ENCODE data around the gene MFAP3L. TPM values are rescaled to one million over a fixed set of nuclear protein-coding genes. Genes with fewer than 3 reads are reported as not detected.

MFAP3L gene
- total RNA-seq, 1 experiment from 2014 or later = 0.47 TPM

GRCh38 chr4:169987327-169988228, 38.6 kb downstream of the MFAP3L start:
- Histone ChIP-seq H3K36me3 (ENCODE audit: low read depth, low read length) (no peaks in the 10 kb centered on the region), H3K27me3 (ENCODE audit: low read length) (peaks cover 77% of the 10 kb centered on the region), H3K79me2 (ENCODE audit: low read length) (no peaks in the 10 kb centered on the region), H3K9me3 (ENCODE audit: low read length) (no peaks in the 10 kb centered on the region), H3K9me2 (replicated peaks; ENCODE audit: low read length) (no peaks in the 10 kb centered on the region), H3F3A (ENCODE audit: low read length, unreplicated experiment) (no peaks in the 10 kb centered on the region), H3K27ac (ENCODE audit: low read length) (no peak overlapping the region), H3K4me2 (ENCODE audit: low read length) (no peak overlapping the region), H4K20me1 (ENCODE audit: low read length) (no peaks in the 10 kb centered on the region), H3K9ac (ENCODE audit: low read length) (no peak overlapping the region), H3K4me3 (ENCODE audit: low read length) (no peak overlapping the region), H2AFZ (ENCODE audit: low read length) (no peak overlapping the region), H3K4me1 (ENCODE audit: insufficient read depth, low read length) (no peaks in the 10 kb centered on the region)
- ChIA-PET CTCF (no interaction called here), POLR2A (ENCODE audit: unreplicated experiment) (no interaction called here)
- intact Hi-C loops (cut with micrococcal nuclease) = no loop called here
- TF ChIP-seq CTCF (conservative IDR thresholded peaks at IDR 0.05; ENCODE audit: low read depth, low read length) = no peak
- no peak for DNase-seq
- BruUV-seq (replicated peaks) = no TSS peak
- no peak for ATAC-seq

- intact Hi-C loops (cut with micrococcal nuclease) = no loop called here
- TF ChIP-seq EZH2 (IDR thresholded peaks at IDR 0.05; ENCODE audit: low read length, unreplicated experiment) (no peak), EZH2phosphoT487 (IDR thresholded peaks at IDR 0.05; ENCODE audit: borderline replicate concordance, low read length) (no peak), CTCF (conservative IDR thresholded peaks at IDR 0.05; ENCODE audit: low read depth, low read length) (no peak)
- no peaks in the 10 kb centered on the region for H3K9me3 ChIP-seq (ENCODE audit: low read length)
- H3K27me3 ChIP-seq (ENCODE audit: low read length) = peaks cover 74% of the 10 kb centered on the region
- POLR2A ChIA-PET (ENCODE audit: unreplicated experiment) = no interaction called here
- H3K9ac ChIP-seq (ENCODE audit: low read length) = no peak overlapping the region
- H3K4me3 ChIP-seq (ENCODE audit: low read length) = no peak overlapping the region
- no peak overlapping the region for H3K27ac ChIP-seq (ENCODE audit: low read length)
- no peak overlapping the region for H2AFZ ChIP-seq (ENCODE audit: low read length)
- H3K4me2 ChIP-seq (ENCODE audit: low read length) = no peak overlapping the region
- H4K20me1 ChIP-seq (ENCODE audit: low read length) = no peaks in the 10 kb centered on the region
- ATAC-seq (no peak), DNase-seq (no peak)
- no peaks in the 10 kb centered on the region for H3F3A ChIP-seq (ENCODE audit: low read length, unreplicated experiment)
- H3K79me2 ChIP-seq (ENCODE audit: low read length) = no peaks in the 10 kb centered on the region
- CTCF ChIA-PET = no interaction called here
- BruUV-seq (replicated peaks) = no TSS peak
- H3K9me2 ChIP-seq (replicated peaks; ENCODE audit: low read length) = no peaks in the 10 kb centered on the region
- no peaks in the 10 kb centered on the region for H3K4me1 ChIP-seq (ENCODE audit: insufficient read depth, low read length)
- H3K36me3 ChIP-seq (ENCODE audit: low read depth, low read length) = no peaks in the 10 kb centered on the region
Measured at GRCh38 chr4:169986369-169986768, 39.8 kb downstream of the MFAP3L start.

DNA sequence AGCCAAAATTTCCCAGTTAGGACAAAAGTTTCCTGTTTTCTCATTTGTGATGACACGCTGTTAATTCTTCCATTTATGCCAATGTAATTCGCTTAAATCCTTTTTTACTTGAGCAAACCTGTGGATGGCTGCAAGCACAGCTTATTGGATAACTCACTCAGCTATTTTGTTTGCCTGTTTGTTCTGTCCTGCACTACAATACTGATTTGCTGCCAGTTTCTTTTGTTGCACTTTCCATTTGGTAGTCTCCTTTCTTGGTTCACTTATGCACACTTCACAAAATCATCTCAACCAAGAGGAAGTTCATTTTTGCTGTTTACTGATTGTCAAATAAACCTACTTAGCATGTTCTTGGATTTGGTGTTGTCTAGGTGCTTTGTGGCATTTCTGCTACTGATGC, 40.3 kb downstream of the MFAP3L start:
- no peaks in the 10 kb centered on the region for H3F3A ChIP-seq (ENCODE audit: low read length, unreplicated experiment)
- CTCF ChIA-PET = no interaction called here

More for the DNA sequence above, 40.3 kb downstream of the MFAP3L start:
- TF ChIP-seq EZH2 (IDR thresholded peaks at IDR 0.05; ENCODE audit: low read length, unreplicated experiment) (no peak), EZH2phosphoT487 (IDR thresholded peaks at IDR 0.05; ENCODE audit: borderline replicate concordance, low read length) (no peak), CTCF (conservative IDR thresholded peaks at IDR 0.05; ENCODE audit: low read depth, low read length) (no peak)
- H3K27ac ChIP-seq (ENCODE audit: low read length) = no peak overlapping the region
- H3K36me3 ChIP-seq (ENCODE audit: low read depth, low read length) = no peaks in the 10 kb centered on the region
- no peak overlapping the region for H2AFZ ChIP-seq (ENCODE audit: low read length)
- no peaks in the 10 kb centered on the region for H3K9me2 ChIP-seq (replicated peaks; ENCODE audit: low read length)
- BruUV-seq (replicated peaks) = no TSS peak
- H3K4me3 ChIP-seq (ENCODE audit: low read length) = no peak overlapping the region
- no peak for DNase-seq
- no peaks in the 10 kb centered on the region for H3K4me1 ChIP-seq (ENCODE audit: insufficient read depth, low read length)
- peaks cover 73% of the 10 kb centered on the region for H3K27me3 ChIP-seq (ENCODE audit: low read length)
- H3K4me2 ChIP-seq (ENCODE audit: low read length) = no peak overlapping the region
- POLR2A ChIA-PET (ENCODE audit: unreplicated experiment) = no interaction called here
- no peak overlapping the region for H3K9ac ChIP-seq (ENCODE audit: low read length)
- no peaks in the 10 kb centered on the region for H3K9me3 ChIP-seq (ENCODE audit: low read length)
- intact Hi-C loops (cut with micrococcal nuclease) = no loop called here
- H4K20me1 ChIP-seq (ENCODE audit: low read length) = no peaks in the 10 kb centered on the region
- ATAC-seq = no peak
- no peaks in the 10 kb centered on the region for H3K79me2 ChIP-seq (ENCODE audit: low read length)

Data from PC-3 (cell line).